K562 (cell line): Measurements from ENCODE around the gene DPP9. TPM values are rescaled to one million over a fixed set of nuclear protein-coding genes. Genes with fewer than 3 reads are reported as not detected.

Experiments
- ATAC-seq: fragments of 200-7000 bp; cut with Tn5 transposase; 3 replicates; pipeline ENCODE4 v1.9.1; 2020; ENCODE audit warnings: moderate library complexity
- BruUV-seq: library from RNA; stranded (reverse); fragments of 400-500 nt; replicated peaks from 2 replicates; lab custom pipeline; 2021; lab: Mats Ljungman, UMichigan
- CTCF ChIA-PET: fragments of 300-600 bp; formaldehyde crosslinking; extraction: SDS; loops from one replicate; lab custom pipeline; 2021; ENCODE audit warnings: low intra/inter-chr PET ratio; lab: Yijun Ruan, JAX
- POLR2A ChIA-PET: fragments of 300-600, 350-650 bp; sonication (Branson Sonifier 250); formaldehyde crosslinking; extraction: SDS; loops from one replicate; lab custom pipeline; 2021; ENCODE audit warnings: antibody characterized with exemption, inconsistent platforms; lab: Yijun Ruan, JAX
- DNase-seq, 4 experiments: peaks; one replicate each; pipeline versions ENCODE4 v3.0.0 to v3.0.0-alpha.2; 2011 to 2018; ENCODE audit warnings: low spot score in 3 of 4, mixed read lengths in 3 of 4; ENCODE audit errors: extremely low read depth in 1 of 4
- FAIRE-seq: peaks from 2 replicates; lab custom pipeline; 2011; peaks lifted over from hg19 to GRCh38; lab: Jason Lieb, UNC
- H2AFZ ChIP-seq: 2 replicates; pipeline ENCODE4 v1.6.0; 2011; ENCODE audit warnings: low read depth, low read length, control low read depth, inconsistent platforms
- H3K27ac ChIP-seq: fragments of 200-600 bp; 3 replicates; pipeline ENCODE4 v1.8.0; 2011; ENCODE audit warnings: low read depth, mild to moderate bottlenecking, control low read depth, inconsistent platforms, low read length, moderate library complexity, mixed read lengths; ENCODE audit errors: extremely low read depth
- H3K27me3 ChIP-seq, 2 experiments: fragments of 300-600 bp in 1 of 2; 2 replicates in 1 of 2; 3 replicates in 1 of 2; pipeline versions ENCODE4 v1.6.0 to v1.8.0; 2011; ENCODE audit warnings: inconsistent platforms in 2 of 2, low read length in 2 of 2, mild to moderate bottlenecking in 1 of 2, mixed read lengths in 1 of 2, moderate library complexity in 1 of 2; ENCODE audit not compliant: control insufficient read depth in 2 of 2, insufficient read depth in 2 of 2
- H3K36me3 ChIP-seq: fragments of 300-600 bp; 3 replicates; pipeline ENCODE4 v1.8.0; 2011; ENCODE audit warnings: mild to moderate bottlenecking, low read length, inconsistent platforms; ENCODE audit not compliant: control insufficient read depth, insufficient read depth
- H3K4me1 ChIP-seq, 2 experiments: fragments of 200-600 bp in 1 of 2; replicated peaks in 1 of 2; 2 replicates in 1 of 2; 3 replicates in 1 of 2; pipeline versions ENCODE4 v1.5.1 to v1.8.0; 2011; ENCODE audit warnings: inconsistent platforms in 2 of 2, low read length in 2 of 2, mild to moderate bottlenecking in 1 of 2, mixed read lengths in 1 of 2, moderate library complexity in 1 of 2; ENCODE audit not compliant: control insufficient read depth in 2 of 2, insufficient read depth in 2 of 2
- H3K4me2 ChIP-seq: 2 replicates; pipeline ENCODE4 v1.6.1; 2011; ENCODE audit warnings: low read length, control low read depth, inconsistent platforms, mixed read lengths; ENCODE audit not compliant: insufficient read depth
- H3K4me3 ChIP-seq: fragments of 200-600 bp; sonication (generic), shearing (Covaris generic); 2 replicates; pipeline ENCODE4 v1.5.1; 2016; ENCODE audit warnings: control low read depth, inconsistent platforms
- H3K79me2 ChIP-seq: fragments of 200-600 bp; 3 replicates; pipeline ENCODE4 v1.8.0; 2011; ENCODE audit warnings: low read length, inconsistent platforms; ENCODE audit not compliant: control insufficient read depth, insufficient read depth
- H3K9ac ChIP-seq, 2 experiments: 2 replicates each; pipeline versions ENCODE4 v1.6.0 to v1.6.1; 2011; ENCODE audit warnings: low read depth in 2 of 2, low read length in 2 of 2, control low read depth in 1 of 2, inconsistent platforms in 1 of 2, mild to moderate bottlenecking in 1 of 2, mixed read lengths in 1 of 2; ENCODE audit not compliant: insufficient read depth in 1 of 2
- H3K9me1 ChIP-seq: one replicate; pipeline ENCODE4 v1.6.0; 2011; ENCODE audit warnings: inconsistent platforms, mild to moderate bottlenecking, low read length, moderate library complexity; ENCODE audit not compliant: control insufficient read depth, insufficient read depth
- H3K9me3 ChIP-seq: replicated peaks from 2 replicates; pipeline ENCODE4 v1.5.1; 2011; ENCODE audit warnings: low read depth, low read length, inconsistent platforms; ENCODE audit not compliant: control insufficient read depth, insufficient read depth
- H4K20me1 ChIP-seq: replicated peaks from 2 replicates; pipeline ENCODE4 v1.6.1; 2011; ENCODE audit warnings: low read length, inconsistent platforms, mixed read lengths; ENCODE audit not compliant: control insufficient read depth, insufficient read depth
- SOX6 ChIP-seq: fragments of 450-650 bp; IDR thresholded peaks from 2 replicates; pipeline ENCODE4 v1.6.1; 2014; ENCODE audit warnings: mild to moderate bottlenecking
- ZBTB40 ChIP-seq, 2 experiments: fragments of 450-650 bp in 1 of 2; sonication (generic) in 1 of 2; formaldehyde crosslinking in 1 of 2; IDR thresholded peaks; 2 replicates each; pipeline versions ENCODE4 v1.7.1 to v1.9.0; 2016 to 2022; ENCODE audit warnings: inconsistent platforms in 1 of 2, mild to moderate bottlenecking in 1 of 2, missing genetic modification reagents in 1 of 2
- ZFP36 ChIP-seq: fragments of 150-350 bp; IDR thresholded peaks from 2 replicates; pipeline ENCODE4 v1.6.1; 2018; ENCODE audit warnings: low read length, low read depth; ENCODE audit not compliant: partially characterized antibody
- WGBS: fragments of 100-300 bp; shearing (Covaris generic); methylation state at CpG from one replicate; pipeline ENCODE4 v1.1.6; 2016; ENCODE audit warnings: low coverage, mixed read lengths; ENCODE audit not compliant: insufficient coverage; ENCODE audit errors: missing lambda C conversion rate; 5-methylcytosine and 5-hydroxymethylcytosine counted together
- in situ Hi-C: fragments of 300-500 bp; cut with MboI; formaldehyde crosslinking; loops from 4 replicates; pipeline ENCODE4 v1.15.0; 2018; ENCODE audit warnings: inconsistent platforms, mixed read lengths
- intact Hi-C: fragments of 100-400 bp; cut with micrococcal nuclease; formaldehyde crosslinking; loops from 2 replicates; pipeline ENCODE4 v1.14.2; 2022
- polyA plus RNA-seq, 8 experiments: library from polyadenylated mRNA; depleted of rRNA in 4 of 8; stranded (reverse) in 5 of 8; unstranded in 3 of 8; fragments of >200 nt; fragmentation: Nextera tagmentation in 2 of 8; fragmentation: Illumina TruSeq in 1 of 8; extraction: Ambion mirVana in 2 of 8; extraction: Trizol in 1 of 8; gene quantifications; 2 replicates each; pipeline versions ENCODE4 v1.2.1 to v1.2.3, GENCODE V29; 2011 to 2014; ENCODE audit warnings: inconsistent platforms in 1 of 8, missing spikeins in 1 of 8
- total RNA-seq, 7 experiments: library from RNA; depleted of rRNA in 6 of 7; stranded (reverse); fragments of >200 nt in 6 of 7; fragmentation: Illumina TruSeq in 2 of 7; extraction: Trizol in 2 of 7; gene quantifications; 2 replicates each; pipeline versions ENCODE4 v1.2.1 to v1.2.3, GENCODE V29; 2011 to 2021; ENCODE audit warnings: low replicate concordance in 1 of 7
- TF ChIP-seq, protein P1 (sequence below): fragments of 250-450 bp; sonication (Bioruptor Pico); IDR thresholded peaks from 2 replicates; pipeline ENCODE4 v1.5.1; 2021; ENCODE audit warnings: mild to moderate bottlenecking

The DPP9 gene
- total and polyA plus RNA-seq, 9 of the 15 experiments (the other 6 are each of a cell fraction or from before 2014, with no cell fraction given), result 0.90 to 66.7 (median 24.5) TPM

DNA sequence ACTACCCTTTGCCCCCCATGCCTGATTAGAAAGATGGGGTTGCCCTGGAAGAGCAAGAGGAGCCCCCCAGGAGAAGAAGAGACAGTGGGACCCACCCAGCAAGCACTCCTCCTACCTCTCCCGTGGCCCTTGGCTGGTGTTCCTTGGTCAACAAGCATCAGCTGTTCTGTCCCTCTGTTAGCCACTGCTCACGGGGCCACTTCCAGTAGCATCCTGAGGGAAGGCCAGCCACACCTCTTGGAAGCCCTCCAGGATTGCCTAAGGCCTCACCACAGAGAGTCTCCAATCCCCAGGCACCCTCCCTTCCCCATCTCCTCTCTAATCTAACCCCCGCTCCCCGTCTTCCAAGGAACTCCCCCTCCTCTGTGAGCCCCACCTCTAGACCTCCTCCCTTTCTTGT lies 15.1 kb upstream of the DPP9 start:
- peaks cover 21 to 42% of the 10 kb centered on the region in 2 experiments; a peak in 4 of 5 replicates for H3K27me3 ChIP-seq
- BruUV-seq, result no TSS peak
- no peak for DNase-seq
- H4K20me1 ChIP-seq, result no peaks in the 10 kb centered on the region
- no peaks in the 10 kb centered on the region for H3K9me3 ChIP-seq
- no peak overlapping the region for H3K9ac ChIP-seq
- H3K4me1 ChIP-seq, result peaks cover 0 to 6% of the 10 kb centered on the region in 2 experiments; a peak in 2 of 5 replicates
- in situ Hi-C loops (no loop called here), intact Hi-C loops (no loop called here)
- ChIA-PET POLR2A (interaction anchor here (1.0 kb wide), 1 partner anchor 49 kb away, joined by 4 read pairs; no protein-coding TSS in a partner anchor), CTCF (no interaction called here)
- FAIRE-seq, result no peak
- H3K4me3 ChIP-seq, result no peak overlapping the region
- TF ChIP-seq SOX6 (no peak), ZFP36 (peak; percentile 89), ZBTB40 (IDR thresholded peaks at IDR 0.05) (no peak), ZBTB40 (CRISPR knock-in tag; IDR thresholded peaks at IDR 0.05) (no peak)
- TF ChIP-seq, protein P1, sequence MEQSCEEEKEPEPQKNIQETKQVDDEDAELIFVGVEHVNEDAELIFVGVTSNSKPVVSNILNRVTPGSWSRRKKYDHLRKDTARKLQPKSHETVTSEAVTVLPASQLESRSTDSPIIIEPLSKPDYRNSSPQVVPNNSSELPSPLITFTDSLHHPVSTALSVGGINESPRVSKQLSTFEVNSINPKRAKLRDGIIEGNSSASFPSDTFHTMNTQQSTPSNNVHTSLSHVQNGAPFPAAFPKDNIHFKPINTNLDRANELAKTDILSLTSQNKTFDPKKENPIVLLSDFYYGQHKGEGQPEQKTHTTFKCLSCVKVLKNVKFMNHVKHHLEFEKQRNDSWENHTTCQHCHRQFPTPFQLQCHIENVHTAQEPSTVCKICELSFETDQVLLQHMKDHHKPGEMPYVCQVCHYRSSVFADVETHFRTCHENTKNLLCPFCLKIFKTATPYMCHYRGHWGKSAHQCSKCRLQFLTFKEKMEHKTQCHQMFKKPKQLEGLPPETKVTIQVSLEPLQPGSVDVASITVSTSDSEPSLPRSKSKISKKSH (CRISPR knock-in tag), result no peak
- H3K36me3 ChIP-seq, result no peaks in the 10 kb centered on the region
- H3K27ac ChIP-seq, result no peak overlapping the region
- H3K79me2 ChIP-seq, result no peaks in the 10 kb centered on the region
- 3% methylated on average over 4 of the region's 4 CpGs for WGBS
- no peak overlapping the region for H2AFZ ChIP-seq
- H3K4me2 ChIP-seq, result no peak overlapping the region
- H3K9me1 ChIP-seq, result no peaks in the 10 kb centered on the region
- ATAC-seq, result no peak
